HG03432 (cell line): ENCODE measurements around the gene SUCLA2.
A peak's percentile ranks its signal among the peaks of the same experiment; 100 is the strongest.
"Not testable (repeated sequence)": the region's sequence is repeated elsewhere in the genome, so short reads cannot be mapped to it uniquely, and the experiment has no call there.

Experiments used
- ATAC-seq: cut with Tn5 transposase; IDR thresholded peaks from one replicate; pipeline ENCODE4 v1.9.1; 2021; ENCODE audit warnings: mild to moderate bottlenecking, moderate library complexity; ENCODE audit not compliant: unreplicated experiment

Gene SUCLA2

GRCh38 chr13:47997384-47997783 is 3.7 kb downstream of the SUCLA2 start:
- no peak for ATAC-seq

- no peak for ATAC-seq
Measured at GRCh38 chr13:47991859-47992258, 9.2 kb downstream of the SUCLA2 start.

GRCh38 chr13:47990920-47991466 is 10.1 kb downstream of the SUCLA2 start:
- no peak for ATAC-seq

- no peak for ATAC-seq
Measured at GRCh38 chr13:47990427-47990826, 10.6 kb downstream of the SUCLA2 start.

- no peak for ATAC-seq
Measured at GRCh38 chr13:47983070-47983469, 18.0 kb downstream of the SUCLA2 start.

GRCh38 chr13:47976325-47976724 is 24.7 kb downstream of the SUCLA2 start:
- ATAC-seq = no peak

- ATAC-seq = no peak
Measured at GRCh38 chr13:47964863-47965262, 36.2 kb downstream of the SUCLA2 start.

GRCh38 chr13:47962237-47962636 is 38.8 kb downstream of the SUCLA2 start:
- ATAC-seq = no peak

- ATAC-seq = no peak
Measured at GRCh38 chr13:47959468-47960247, 41.4 kb downstream of the SUCLA2 start.

DNA sequence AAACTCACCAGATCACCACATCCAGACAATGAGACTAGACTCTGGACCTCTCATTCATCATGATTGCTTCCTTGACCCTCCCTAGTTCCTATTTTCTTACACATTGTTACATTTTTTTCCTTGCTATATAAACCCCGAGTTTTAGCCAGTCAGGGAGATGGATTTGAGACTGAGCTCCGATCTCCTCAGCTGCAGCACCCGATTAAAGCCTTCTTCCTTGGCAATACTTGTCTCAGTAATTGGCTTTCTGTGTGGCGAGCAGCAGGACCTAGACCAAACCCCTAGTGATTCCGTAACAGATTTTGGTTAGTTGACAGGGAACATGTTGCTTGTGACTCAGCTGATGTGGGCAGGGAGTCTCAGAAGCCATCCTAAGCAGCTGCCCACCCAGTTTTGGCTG is 44.0 kb downstream of the SUCLA2 start:
- no peak for ATAC-seq

DNA sequence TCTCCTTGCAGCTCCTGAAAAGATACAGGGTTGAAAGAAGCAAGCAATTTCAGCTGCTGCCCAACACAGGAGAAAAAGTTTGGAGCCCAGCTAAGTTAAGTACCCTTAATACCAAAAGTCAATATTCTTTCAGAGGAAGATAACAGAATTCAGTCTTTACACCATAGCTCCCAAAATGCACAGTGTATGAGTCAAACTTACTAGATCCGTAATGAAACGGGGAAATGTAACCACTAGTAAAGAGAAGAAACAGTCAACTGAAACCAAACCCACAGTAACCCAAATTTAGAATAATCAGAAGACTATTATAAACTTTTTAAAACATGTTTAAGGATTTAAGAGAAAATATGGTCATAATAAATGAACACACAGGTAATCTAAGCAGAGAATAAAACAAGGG is 45.2 kb downstream of the SUCLA2 start:
- peak; percentile 61 for ATAC-seq

GRCh38 chr13:47949799-47950198 is 51.3 kb downstream of the SUCLA2 start:
- ATAC-seq = no peak

DNA sequence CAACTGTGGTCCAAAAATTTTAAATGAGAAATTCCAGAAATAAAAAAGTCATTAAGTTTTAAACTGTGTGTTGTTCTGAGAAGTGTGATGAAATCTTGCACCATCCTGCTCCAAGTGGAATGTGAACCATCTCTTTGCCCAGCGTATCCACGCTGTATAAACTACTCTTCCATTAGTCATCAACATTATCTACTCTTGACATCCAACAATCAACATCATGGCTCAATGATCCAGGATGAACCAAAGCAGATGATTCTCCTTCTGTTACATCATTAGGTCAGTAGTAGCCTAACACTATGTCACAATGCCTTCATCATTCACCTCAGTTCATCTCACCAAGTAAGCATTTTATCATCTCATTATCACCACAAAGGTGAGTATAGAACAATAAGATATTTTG is 55.3 kb downstream of the SUCLA2 start:
- no peak for ATAC-seq

DNA sequence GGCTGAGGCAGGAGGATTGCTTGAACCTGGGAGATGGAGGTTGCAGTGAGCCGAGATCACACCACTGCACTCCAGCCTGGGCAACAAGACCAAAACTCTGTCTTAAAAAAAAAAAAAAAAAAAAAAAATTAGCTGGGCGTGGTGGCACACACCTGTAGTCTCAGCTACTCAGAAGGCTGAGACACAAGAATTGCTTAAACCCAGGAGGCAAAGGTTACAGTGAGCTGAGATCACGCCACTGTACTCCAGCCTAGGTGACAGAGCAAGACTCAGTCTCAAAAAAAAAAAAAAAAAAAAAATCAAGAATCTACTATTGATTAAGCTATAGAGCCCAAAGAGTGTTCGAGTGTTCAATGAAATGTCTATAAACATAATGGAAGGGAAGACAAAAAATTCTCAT is 55.9 kb downstream of the SUCLA2 start:
- ATAC-seq = not testable (repeated sequence)

- ATAC-seq = no peak
Measured at GRCh38 chr13:47934371-47934770, 66.7 kb downstream of the SUCLA2 start.

GRCh38 chr13:47932950-47933923 is 67.8 kb downstream of the SUCLA2 start:
- ATAC-seq = no peak

- no peak for ATAC-seq
Measured at GRCh38 chr13:47930649-47931165, 70.4 kb downstream of the SUCLA2 start.

DNA sequence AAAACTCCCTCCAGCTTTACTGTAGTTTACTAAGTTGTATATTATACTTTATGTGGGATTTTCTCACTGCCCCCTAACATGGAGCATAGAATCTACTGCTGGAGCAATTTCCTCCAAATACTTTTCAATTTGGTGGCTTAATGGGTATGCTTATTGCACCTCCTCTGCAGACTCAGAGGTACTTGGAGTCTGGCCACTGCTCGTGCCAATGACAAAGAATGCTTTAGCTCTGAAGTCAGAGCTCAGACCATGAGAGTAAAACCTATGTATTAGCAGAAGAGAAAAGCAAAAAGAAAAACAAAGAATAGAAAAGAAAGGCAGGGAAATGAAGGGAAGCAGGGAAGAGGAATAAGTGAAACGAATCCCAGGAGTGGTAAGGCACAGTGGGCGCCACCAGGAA is 71.9 kb downstream of the SUCLA2 start:
- ATAC-seq = no peak

- no peak for ATAC-seq
Measured at GRCh38 chr13:47917022-47917574, 84.0 kb downstream of the SUCLA2 start.

DNA sequence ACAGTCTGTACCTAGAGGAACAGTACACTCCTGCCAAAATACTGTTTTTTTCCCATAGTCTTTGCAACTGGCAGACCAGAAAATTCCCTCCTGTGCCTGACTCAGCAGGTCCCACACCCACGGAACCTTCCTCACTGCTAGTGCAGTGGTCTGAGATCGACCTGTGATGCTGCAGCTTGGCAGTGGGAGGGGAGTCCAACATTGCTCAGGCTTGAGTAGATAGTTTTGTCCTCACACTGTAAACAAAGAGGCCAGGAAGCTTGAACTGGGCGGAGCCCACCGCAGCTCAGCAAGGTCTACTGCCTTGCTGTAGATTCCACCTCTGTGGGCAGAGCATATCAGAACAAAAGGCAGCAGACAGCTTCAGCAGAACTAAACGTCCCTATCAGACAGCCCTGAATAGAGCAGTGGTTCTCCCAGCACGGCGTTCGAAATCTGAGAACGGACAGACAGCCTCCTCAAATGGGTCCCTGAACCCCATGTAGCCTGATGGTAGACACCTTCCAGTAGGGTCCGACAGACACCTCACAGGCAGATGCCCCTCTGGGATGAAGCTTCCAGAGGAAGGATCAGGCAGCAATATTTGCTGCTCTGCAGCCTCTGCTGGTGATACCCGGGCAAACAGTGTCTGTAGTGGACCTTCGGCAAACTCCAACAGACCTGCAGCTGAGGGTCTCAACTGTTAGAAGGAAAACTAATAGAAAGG is 92.7 kb downstream of the SUCLA2 start:
- ATAC-seq = no peak
